Heart left ventricle (tissue), 13 donors: Measurements from ENCODE around the gene GPC6.

Source experiments
- CTCF ChIP-seq, 12 donors: fragments of 200-600 bp; sonication (generic) in 4 of 12; IDR thresholded peaks; one replicate each; pipeline versions ENCODE4 v1.5.0 to v1.8.0; 2018 to 2022; ENCODE audit warnings: antibody characterized with exemption in 12 of 12, mild to moderate bottlenecking in 5 of 12
- POLR2A ChIP-seq, 2 donors: fragments of 450-650 bp; IDR thresholded peaks; one replicate each; pipeline ENCODE4 v1.6.1; 2017; ENCODE audit warnings: antibody characterized with exemption in 2 of 2, mild to moderate bottlenecking in 2 of 2, moderate library complexity in 2 of 2
- donor health status: ischemic (EF 13 %, LVEDD 7.1; RV severe dilation, severe dysfunction).
- donor health status: DM: no; HTN: yes; CAD: no.
- donor health status: DM: no; HTN: no; CAD: no.
- donor health status: ischemic (EF 25% LVEDD 6.9; RV normal size, moderate dysfunction).
- donor health status: ischemic (EF 25% LVEDD 5.7; RV mildly dilated, moderate dysfunction).
- donor health status: ischemic (EF 35%, LVEDD 5.7; RV mildly dilated, moderate dysfunction).
- donor health status: nonischemic (EF 11% LVEDD 7.7; RV severe dilation, severe dysfunction).
- donor health status: DM: yes; HTN: yes; CAD: no.
- donor health status: PGD.
- donor health status: ischemic (EF 29% LVEDD 5.4; RV normal size, mild dysfunction).
- donor health status: nonischemic (EF 23%, LVEDD 6.1; RV moderate dilation, normal function).

- TF ChIP-seq POLR2A (IDR thresholded peaks at IDR 0.05) (no peak), CTCF (IDR thresholded peaks at IDR 0.05) (no peak)
Measured at GRCh38 chr13:94351292-94351990, 1124.8 kb downstream of the GPC6 start.
